Neural cell (in vitro differentiated cells): ENCODE data around the gene UBN1.

ENCODE experiments used
- CTCF ChIP-seq: fragments of 450-650 bp; IDR thresholded peaks from 2 replicates; pipeline ENCODE4 v1.5.1; 2014; ENCODE audit warnings: antibody characterized with exemption, mild to moderate bottlenecking, moderate library complexity; ENCODE audit not compliant: poor library complexity, severe bottlenecking
- EZH2 ChIP-seq: fragments of 200-600, 300-800 bp; shearing (Covaris generic), sonication (generic); IDR thresholded peaks from 2 replicates; pipeline ENCODE4 v1.6.1; 2014; ENCODE audit warnings: antibody characterized with exemption, low read length, borderline replicate concordance, mild to moderate bottlenecking; ENCODE audit not compliant: insufficient read depth, poor library complexity, severe bottlenecking
- REST ChIP-seq: IDR thresholded peaks from 2 replicates; pipeline ENCODE4 v1.6.1; 2012; ENCODE audit warnings: borderline replicate concordance
- TAF1 ChIP-seq: IDR thresholded peaks from 2 replicates; pipeline ENCODE4 v1.6.1; 2012; ENCODE audit warnings: low read depth

GRCh38 chr16:4859190-4859899, 12.1 kb downstream of the UBN1 start:
- no peak for TF ChIP-seq TAF1
- TF ChIP-seq CTCF: no peak
- TF ChIP-seq EZH2: no peak
- no peak for TF ChIP-seq REST
